OCI-LY7 (cell line): Measurements from ENCODE around the gene PRKAG2.

Source experiments
- EZH2phosphoT487 ChIP-seq: fragments of 200-600 bp; sonication (generic); IDR thresholded peaks from 2 replicates; pipeline ENCODE4 v1.6.1; 2018; ENCODE audit warnings: low read depth, borderline replicate concordance, mild to moderate bottlenecking, mixed run types, antibody characterized with exemption, low read length, moderate library complexity, mixed read lengths
- TF ChIP-seq, protein P1 (sequence below): fragments of 200-600 bp; sonication (generic); conservative IDR thresholded peaks from 2 replicates; pipeline ENCODE4 v1.5.1; 2014; ENCODE audit warnings: mild to moderate bottlenecking, antibody characterized with exemption, low read length, moderate library complexity, mixed read lengths

DNA sequence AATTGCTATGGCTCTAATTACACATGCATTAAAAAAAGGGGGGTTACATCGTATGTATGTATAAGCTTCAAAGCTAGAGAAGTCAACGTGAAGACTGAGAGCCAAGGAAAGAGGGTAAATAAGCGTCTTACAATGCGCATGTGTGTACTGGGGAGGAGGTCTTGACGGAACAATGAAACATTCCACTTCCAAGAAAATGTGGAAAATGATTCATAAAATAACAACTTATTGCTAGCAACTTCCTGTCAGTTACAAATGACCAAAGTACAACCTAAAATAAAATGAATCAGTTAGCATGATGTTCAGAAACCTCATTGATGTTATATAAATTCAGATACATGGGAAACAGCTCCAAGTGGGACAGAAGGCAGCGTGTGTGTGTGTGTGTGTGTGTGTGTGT lies 253.1 kb downstream of the PRKAG2 start:
- TF ChIP-seq, protein P1, sequence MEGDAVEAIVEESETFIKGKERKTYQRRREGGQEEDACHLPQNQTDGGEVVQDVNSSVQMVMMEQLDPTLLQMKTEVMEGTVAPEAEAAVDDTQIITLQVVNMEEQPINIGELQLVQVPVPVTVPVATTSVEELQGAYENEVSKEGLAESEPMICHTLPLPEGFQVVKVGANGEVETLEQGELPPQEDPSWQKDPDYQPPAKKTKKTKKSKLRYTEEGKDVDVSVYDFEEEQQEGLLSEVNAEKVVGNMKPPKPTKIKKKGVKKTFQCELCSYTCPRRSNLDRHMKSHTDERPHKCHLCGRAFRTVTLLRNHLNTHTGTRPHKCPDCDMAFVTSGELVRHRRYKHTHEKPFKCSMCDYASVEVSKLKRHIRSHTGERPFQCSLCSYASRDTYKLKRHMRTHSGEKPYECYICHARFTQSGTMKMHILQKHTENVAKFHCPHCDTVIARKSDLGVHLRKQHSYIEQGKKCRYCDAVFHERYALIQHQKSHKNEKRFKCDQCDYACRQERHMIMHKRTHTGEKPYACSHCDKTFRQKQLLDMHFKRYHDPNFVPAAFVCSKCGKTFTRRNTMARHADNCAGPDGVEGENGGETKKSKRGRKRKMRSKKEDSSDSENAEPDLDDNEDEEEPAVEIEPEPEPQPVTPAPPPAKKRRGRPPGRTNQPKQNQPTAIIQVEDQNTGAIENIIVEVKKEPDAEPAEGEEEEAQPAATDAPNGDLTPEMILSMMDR: no peak
- no peak for TF ChIP-seq EZH2phosphoT487
